GM19238 (cell line): ENCODE results near the gene IQCK.

Experiments used
- DNase-seq: peaks from one replicate; pipeline ENCODE4 v3.0.0; 2011; ENCODE audit warnings: low spot score; ENCODE audit not compliant: insufficient read length

IQCK gene

GRCh38 chr16:19717314-19717713 is 757 bp upstream of the IQCK start:
- DNase-seq = no peak

DNA sequence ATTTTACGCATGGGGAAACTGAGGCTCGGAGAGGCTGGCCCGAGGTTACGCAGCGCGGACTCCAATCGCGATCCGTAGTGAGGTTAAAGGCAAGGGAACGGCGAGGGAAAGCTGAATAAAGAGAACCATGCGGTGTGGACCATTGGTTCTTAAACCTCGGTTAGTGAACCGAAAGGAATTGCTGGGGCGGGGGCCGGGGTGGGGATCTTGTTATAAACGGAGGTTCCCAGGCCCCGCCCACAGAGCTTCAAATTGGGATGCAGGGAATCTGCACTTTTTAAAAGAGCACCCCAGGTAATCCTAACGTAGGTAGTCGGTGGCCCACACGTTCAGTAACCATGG is 524 bp downstream of the IQCK start:
- DNase-seq = no peak

DNA sequence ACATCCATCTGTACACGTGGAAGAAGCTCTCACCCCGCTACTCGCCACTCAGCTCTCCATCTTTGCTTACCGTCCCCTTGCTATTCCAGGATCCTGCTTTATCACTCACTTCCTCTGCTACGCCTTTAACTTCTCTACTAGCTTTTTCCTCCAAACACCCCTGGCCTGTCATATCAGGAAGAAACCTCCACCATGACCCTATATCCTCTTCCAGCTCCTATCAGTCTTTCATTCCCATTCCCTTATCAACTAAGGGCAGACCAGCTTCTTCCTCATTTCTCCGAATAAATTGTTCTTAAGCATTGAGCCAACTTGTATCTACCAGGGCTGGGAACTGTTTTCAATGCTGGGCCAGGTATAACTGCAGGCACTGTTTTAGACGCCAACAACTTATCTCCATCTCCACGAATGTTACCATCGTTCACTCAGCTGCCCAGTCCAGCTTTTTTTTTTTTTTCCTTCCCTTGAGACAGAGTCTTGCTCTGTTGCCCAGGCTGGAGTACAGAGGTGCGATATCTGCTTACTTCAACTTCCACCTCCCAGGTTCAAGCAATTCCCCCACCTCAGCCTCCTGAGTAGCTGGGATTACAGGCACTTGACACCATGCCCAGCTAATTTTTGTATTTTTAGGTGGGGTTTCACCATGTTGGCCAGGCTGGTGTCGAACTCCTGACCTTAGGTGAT is 4.3 kb downstream of the IQCK start:
- no peak for DNase-seq

GRCh38 chr16:19722981-19723380 is 4.9 kb downstream of the IQCK start:
- no peak for DNase-seq

- no peak for DNase-seq
Measured at GRCh38 chr16:19728636-19728965, 10.5 kb downstream of the IQCK start.

DNA sequence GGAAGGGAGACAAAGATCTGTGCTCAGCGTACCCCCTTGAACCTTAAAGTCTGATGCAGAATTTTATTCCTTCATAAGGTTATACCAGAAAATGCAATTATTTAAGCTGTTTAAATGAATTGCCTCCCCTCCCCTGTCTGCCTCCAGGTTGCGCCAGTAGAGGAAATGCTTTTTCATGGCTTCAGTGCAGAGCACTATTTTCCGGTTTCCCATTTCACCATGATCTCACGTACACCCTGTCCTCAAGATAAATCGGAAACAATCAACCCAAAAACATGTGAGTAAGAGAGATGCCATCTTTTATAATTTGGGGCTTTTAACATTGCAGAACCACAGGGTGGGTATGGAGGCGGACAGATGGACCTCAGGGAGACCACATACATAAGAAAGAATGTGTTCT is 15.5 kb downstream of the IQCK start:
- no peak for DNase-seq

- no peak for DNase-seq
Measured at GRCh38 chr16:19735074-19735867, 17.2 kb downstream of the IQCK start.

DNA sequence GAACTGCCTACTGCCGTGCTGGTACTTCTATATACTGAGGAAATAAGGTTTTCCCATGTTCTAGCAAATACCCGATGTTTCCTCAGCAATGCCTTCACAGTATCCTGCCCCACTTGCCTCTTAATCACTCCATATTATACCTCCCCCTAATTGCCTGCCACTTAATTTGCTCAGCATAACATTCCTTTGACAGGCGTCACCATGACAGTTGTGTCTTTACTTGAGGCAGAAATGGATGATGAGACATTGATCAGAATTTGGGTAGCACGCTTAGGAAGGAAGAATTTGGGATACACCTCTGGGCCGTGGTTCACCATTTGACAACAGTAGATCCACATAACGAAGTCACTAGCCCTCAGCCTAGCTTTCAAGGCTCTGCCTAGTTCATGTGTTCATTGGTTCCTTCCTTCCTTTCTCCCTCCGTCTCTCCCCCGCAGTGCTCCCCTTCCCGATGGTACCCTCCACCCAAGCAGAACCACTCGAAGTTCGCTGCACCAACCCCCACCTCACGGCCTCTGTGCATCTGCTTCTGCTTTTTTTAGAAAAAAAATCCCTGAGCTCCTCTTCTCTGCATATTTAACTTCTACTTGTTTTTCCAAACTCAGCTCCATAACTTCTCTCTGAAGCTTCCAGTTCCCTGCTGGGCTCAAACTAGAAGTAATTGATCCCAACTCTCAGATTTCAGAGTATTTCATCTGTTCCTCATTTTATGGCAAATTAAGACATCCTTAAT is 19.4 kb downstream of the IQCK start:
- no peak for DNase-seq

- no peak for DNase-seq
Measured at GRCh38 chr16:19741354-19741753, 23.3 kb downstream of the IQCK start.

DNA sequence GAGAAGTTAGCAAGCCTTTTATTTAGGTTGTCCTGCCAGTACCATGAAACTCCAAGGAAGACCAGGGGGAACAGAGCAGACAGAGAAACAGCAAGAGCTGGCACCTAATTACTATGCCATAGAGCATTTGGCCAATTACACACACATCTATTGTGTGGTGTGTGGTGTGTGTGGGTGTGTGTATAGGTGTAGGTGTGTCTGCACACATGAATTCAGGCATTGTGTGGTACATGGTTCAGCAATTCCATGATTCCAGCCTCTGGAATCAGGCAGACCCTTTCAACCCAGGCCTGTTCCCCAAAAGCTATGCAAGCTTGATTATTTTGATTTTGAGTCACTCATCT is 25.7 kb downstream of the IQCK start:
- DNase-seq = no peak

DNA sequence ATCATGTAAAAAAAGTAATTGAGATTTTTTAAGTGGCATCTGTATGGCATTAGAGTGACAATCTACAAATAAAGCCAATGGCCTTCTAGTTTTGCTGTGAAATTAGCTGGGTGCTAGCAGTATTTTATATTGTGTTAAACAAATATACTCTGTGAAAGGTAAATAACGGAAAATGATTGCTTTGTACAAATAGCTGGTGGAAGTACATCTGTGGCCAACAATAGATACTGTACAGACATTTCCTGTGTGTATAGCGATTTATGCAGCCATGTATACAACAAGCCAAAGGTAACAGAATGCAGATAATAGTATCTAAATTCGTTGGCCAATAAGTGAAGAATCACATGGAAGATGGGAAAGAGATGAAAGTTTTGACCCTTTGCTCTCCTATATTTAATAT is 26.6 kb downstream of the IQCK start:
- DNase-seq = no peak

DNA sequence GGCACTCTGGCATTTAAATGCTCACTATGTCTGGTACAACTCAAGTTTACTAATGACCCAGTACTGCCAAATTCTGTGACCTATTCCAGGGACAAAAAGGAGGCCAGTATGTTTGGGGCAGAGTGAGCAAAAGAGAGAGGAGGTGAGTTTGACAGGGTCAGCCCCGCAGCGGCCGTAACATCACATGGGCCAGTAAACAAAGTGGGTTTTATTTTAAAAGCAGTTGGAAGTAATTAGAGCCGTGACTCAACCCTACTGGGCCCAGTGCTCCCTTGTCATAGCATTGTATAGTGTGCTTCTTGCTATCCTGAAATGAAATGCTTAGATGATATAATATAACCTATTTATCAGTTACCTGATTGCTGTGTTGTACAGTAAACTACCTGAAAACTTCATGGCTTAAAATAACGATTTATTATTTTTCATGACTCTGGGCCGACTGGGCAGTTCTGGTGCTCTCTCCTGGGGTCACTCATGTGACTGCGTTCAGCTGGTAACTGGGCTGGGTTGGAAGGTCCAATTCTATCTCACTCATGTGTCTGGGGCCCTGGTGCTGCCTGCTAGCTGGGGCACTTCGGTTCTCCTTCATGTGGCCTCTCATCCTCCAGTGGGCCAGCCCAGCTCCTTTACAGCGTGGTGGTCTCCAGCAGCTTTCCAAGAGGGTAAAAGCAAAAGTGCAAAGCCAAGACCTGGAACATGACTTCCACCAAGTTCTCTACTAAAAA is 27.4 kb downstream of the IQCK start:
- DNase-seq = no peak

DNA sequence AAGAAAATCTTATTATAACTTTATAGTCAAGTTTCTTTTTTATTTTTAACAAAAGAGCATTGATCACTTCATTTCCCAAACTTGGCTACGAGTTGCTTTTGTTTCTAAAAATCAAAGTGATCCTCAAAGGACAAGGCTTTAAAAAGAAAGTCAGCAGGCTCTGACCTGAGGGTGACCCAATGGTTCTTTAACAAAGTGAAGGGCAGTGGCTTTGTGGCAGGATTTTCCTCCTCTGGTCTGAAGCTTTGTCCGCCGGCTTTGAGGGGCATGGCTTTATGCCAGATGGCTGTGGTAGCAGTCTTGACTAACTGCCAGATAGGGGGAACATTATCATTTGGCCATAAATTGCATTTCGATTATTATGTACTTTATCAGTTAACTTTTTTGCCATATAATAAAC is 28.5 kb downstream of the IQCK start:
- no peak for DNase-seq

DNA sequence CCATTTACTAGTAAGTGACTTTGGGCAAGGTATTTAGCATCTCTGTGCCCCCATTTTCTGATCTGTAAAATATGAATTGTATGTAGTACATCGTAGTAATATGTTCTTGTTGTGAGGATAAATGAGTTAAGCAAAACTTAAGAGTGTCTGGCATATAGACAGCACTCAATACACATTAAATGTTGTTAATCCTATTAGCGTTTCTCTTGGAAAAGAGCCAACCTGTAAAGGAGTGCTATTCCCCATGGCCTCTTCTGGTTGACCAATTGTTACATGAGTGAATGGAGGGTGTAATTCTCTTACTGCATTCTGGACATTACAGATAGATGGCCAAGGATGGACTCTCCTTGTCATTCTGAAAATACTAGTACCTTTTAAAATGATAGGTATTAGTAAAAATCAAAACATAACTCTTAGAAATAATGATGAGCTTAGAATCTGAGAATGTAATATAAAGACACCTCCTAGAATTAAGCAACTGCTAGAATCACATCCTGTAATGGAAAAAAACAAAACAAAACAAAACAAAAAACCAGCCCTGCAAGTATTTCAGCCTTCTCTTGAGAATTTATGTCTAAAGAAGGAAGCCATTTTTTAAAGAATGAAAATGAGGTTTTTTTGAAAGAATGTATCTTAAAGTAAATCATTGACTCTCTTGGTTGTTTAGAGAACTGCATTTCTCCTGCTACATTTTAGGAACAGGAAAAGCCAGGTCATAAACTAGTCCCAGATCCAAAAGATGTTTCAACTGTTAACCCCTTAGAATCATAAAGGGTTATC is 30.5 kb downstream of the IQCK start:
- DNase-seq = no peak

- no peak for DNase-seq
Measured at GRCh38 chr16:19749571-19750080, 31.6 kb downstream of the IQCK start.

DNA sequence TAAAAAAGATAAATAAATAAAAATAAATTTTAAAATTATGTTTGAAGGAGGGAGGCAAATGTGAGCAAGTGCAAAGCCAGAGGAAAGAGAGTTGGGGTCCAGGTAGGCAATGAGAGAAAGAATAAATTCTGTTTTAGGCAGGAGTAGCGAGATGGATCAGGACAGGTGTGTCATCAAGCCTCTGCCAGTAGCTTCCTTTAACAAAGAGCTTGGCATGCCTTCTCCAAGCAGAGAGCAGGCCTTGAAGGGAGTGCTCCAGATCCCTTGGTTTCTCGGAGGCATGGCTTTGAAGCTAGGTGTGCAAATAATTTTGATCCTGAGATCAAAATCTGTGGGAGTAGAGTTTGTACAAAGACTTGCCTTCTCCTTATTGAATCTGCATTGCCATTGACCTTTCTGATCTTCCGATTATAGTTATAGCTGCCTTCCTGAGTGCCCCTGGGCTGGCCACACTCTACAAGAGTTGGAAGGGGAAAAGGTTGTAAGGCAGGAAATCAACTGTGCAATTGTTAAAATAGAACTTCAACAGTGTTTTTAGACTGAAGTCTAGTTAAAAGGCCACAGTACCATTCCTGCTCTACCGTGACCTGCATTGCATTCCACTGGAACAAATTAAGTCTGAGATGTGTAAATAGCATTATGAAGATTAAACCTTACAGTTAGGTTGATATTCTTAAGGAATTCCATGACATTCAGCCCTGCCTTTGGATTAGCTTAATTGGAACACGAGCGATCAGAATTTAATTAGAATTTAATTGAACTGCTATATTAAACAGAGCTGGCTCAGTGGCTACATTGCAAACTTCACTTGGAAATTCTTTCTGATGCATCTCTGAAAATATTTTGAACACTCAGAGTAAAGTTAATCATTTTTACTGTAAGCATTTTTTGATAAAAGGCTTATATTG is 33.7 kb downstream of the IQCK start:
- no peak for DNase-seq

DNA sequence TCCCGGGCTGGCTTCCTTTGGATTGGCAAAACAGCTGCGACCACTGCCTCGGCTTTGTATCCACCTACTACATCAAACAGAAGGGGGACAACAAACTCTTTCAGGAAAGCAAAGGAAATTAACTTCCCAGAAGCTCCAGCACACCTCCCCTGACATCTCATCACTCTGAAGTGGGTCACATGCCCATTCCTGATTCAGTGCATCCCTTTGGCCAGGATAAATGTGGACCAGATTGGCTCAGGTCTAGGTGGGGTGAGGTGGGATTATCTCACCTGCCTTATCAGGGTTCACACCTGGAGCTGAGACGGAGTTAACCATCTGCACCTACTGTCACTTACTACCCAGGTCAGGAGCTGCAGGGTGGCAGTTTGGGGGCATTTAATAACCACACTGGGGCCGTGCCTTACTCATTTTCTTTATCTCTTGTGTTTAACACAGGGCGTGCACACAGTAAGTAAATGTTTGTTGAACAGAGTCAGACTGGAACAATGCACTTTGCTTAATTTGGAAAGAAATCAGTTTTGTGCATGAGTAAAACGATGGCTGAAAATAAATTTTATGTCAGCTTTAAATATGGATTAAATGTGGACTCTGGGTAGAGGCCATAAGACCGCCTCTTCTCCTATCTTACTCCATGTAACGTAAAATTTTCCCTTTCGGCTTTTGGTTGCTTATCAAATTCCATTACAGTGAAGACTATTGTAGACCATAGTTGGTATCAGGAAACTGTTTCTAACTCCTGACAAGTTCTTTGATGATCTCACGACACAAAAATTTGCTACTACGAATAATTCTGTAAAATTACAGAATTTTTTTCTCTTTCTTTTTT is 36.0 kb downstream of the IQCK start:
- DNase-seq = no peak

GRCh38 chr16:19754644-19755036 is 36.6 kb downstream of the IQCK start:
- no peak for DNase-seq

DNA sequence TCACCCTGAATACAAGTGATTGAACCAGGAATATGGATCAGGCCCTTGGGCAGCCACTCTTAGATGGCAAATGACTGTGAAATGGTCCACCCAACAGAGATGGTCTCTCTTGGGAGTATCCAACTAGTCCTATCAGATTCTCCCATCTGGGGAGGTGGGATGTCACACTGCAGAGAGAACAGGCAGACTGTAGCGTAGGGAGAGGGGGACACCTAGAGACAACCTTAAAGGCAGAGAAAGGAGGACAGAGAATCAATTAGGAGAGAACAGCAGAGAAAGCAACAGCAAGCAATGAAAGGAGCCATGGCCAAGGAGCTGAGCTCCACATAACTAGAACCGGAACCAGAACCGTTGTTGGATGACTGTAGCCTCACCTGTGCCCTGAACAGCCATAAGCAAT is 37.2 kb downstream of the IQCK start:
- DNase-seq = no peak
